ENCODE data around the gene PLPPR1. TPM values are rescaled to one million over a fixed set of nuclear protein-coding genes. Genes with fewer than 3 reads are reported as not detected.

Gene PLPPR1
- total and polyA plus RNA-seq, 2 of the 13 experiments (the other 11 are each of a cell fraction or from before 2014, with no cell fraction given), result 16.0 to 84.7 TPM

GRCh38 chr9:101315112-101315450, 286.6 kb downstream of the PLPPR1 start (continued):
- TF ChIP-seq CREB3 (CRISPR knock-in tag; IDR thresholded peaks at IDR 0.05), result no peak
- no peak for TF ChIP-seq KDM2A (CRISPR knock-in tag; IDR thresholded peaks at IDR 0.05; ENCODE audit: borderline replicate concordance, low read depth)
- TF ChIP-seq ZNF333 (CRISPR knock-in tag; IDR thresholded peaks at IDR 0.05; ENCODE audit: borderline replicate concordance), result no peak
- TF ChIP-seq EP300 (IDR thresholded peaks at IDR 0.05; ENCODE audit: low read depth in 2 of 2, low read length in 2 of 2), result peak in 1 of 2 experiments; percentile 80; a peak in 2 of 4 replicates
- no peak for TF ChIP-seq EP300 (CRISPR knock-in tag; IDR thresholded peaks at IDR 0.05; ENCODE audit: borderline replicate concordance)
- peak; percentile 85 for TF ChIP-seq ONECUT2 (CRISPR knock-in tag; IDR thresholded peaks at IDR 0.05)
- TF ChIP-seq ARID3A (IDR thresholded peaks at IDR 0.05; ENCODE audit: low read depth, low read length), result 0 out of 2 replicates have a peak, but pooled peaks have one; percentile 4
- TF ChIP-seq MXD4 (CRISPR knock-in tag; IDR thresholded peaks at IDR 0.05), result peak; percentile 14; the same call in 1 of the 2 replicates
- TF ChIP-seq ZNF652 (CRISPR knock-in tag; IDR thresholded peaks at IDR 0.05; ENCODE audit: borderline replicate concordance, low read depth), result 0 out of 2 replicates have a peak, but pooled peaks have one; percentile 3
- 0 out of 2 replicates have a peak, but pooled peaks have one; percentile 8 for TF ChIP-seq YEATS4 (CRISPR knock-in tag; IDR thresholded peaks at IDR 0.05; ENCODE audit: borderline replicate concordance)
- TF ChIP-seq FOXK1 (CRISPR knock-in tag; IDR thresholded peaks at IDR 0.05; ENCODE audit: borderline replicate concordance, low read depth), result no peak
- TF ChIP-seq ATF1 (CRISPR knock-in tag; IDR thresholded peaks at IDR 0.05), result peak; percentile 10; the same call in 1 of the 2 replicates
- TF ChIP-seq NFIC (IDR thresholded peaks at IDR 0.05; ENCODE audit: low read length), result peak; percentile 91; the same call in 1 of the 2 replicates
